DOHH2 (cell line): Measurements from ENCODE around the gene OLFML1.

ENCODE experiments used
- H3F3A ChIP-seq: fragments of 200-600 bp; sonication (generic), shearing (Covaris generic); 2 replicates; pipeline ENCODE4 v1.6.0; 2016; ENCODE audit warnings: antibody characterized with exemption, mild to moderate bottlenecking; ENCODE audit not compliant: control insufficient read depth, insufficient read depth
- H3K27ac ChIP-seq: fragments of 200-600 bp; sonication (generic); 2 replicates; pipeline ENCODE4 v1.5.1; 2014; ENCODE audit warnings: low read depth, mild to moderate bottlenecking, low read length, moderate library complexity
- H3K27me3 ChIP-seq: fragments of 200-600 bp; sonication (generic); 2 replicates; pipeline ENCODE4 v1.6.1; 2014; ENCODE audit warnings: mild to moderate bottlenecking, low read length, mixed read lengths; ENCODE audit not compliant: control insufficient read depth
- H3K36me3 ChIP-seq: fragments of 200-600 bp; sonication (generic); 2 replicates; pipeline ENCODE4 v1.6.1; 2014; ENCODE audit warnings: mild to moderate bottlenecking, low read length, moderate library complexity, mixed read lengths; ENCODE audit not compliant: control insufficient read depth
- H3K4me1 ChIP-seq: fragments of 200-600 bp; sonication (generic); 2 replicates; pipeline ENCODE4 v1.6.1; 2014; ENCODE audit warnings: mild to moderate bottlenecking, low read length, mixed read lengths; ENCODE audit not compliant: control insufficient read depth
- H3K4me2 ChIP-seq: fragments of 200-600 bp; sonication (generic); 2 replicates; pipeline ENCODE4 v1.6.0; 2014; ENCODE audit warnings: mild to moderate bottlenecking, low read length, moderate library complexity
- H3K4me3 ChIP-seq: fragments of 200-600 bp; sonication (generic); 2 replicates; pipeline ENCODE4 v1.5.1; 2014; ENCODE audit warnings: mild to moderate bottlenecking, low read length, mixed read lengths
- H3K79me2 ChIP-seq: fragments of 200-600 bp; sonication (generic); 2 replicates; pipeline ENCODE4 v1.6.1; 2014; ENCODE audit warnings: mild to moderate bottlenecking, low read length, mixed read lengths; ENCODE audit not compliant: control insufficient read depth
- H3K9me2 ChIP-seq: fragments of 200-600 bp; sonication (generic); replicated peaks from 2 replicates; pipeline ENCODE4 v1.6.1; 2014; ENCODE audit warnings: mild to moderate bottlenecking, low read length, mixed read lengths; ENCODE audit not compliant: control insufficient read depth
- H3K9me3 ChIP-seq: fragments of 200-600 bp; sonication (generic); 2 replicates; pipeline ENCODE4 v1.6.1; 2014; ENCODE audit warnings: antibody characterized with exemption, low read length, mixed read lengths; ENCODE audit not compliant: control insufficient read depth, insufficient read depth
- H4K20me1 ChIP-seq: fragments of 200-600 bp; sonication (generic); 2 replicates; pipeline ENCODE4 v1.6.0; 2014; ENCODE audit warnings: low read depth, mild to moderate bottlenecking, antibody characterized with exemption, low read length, moderate library complexity; ENCODE audit not compliant: control insufficient read depth, insufficient read depth
- CTCF ChIP-seq: fragments of 200-600 bp; sonication (generic); IDR thresholded peaks from one replicate; pipeline ENCODE4 v1.5.1; 2014; ENCODE audit warnings: antibody characterized with exemption, mild to moderate bottlenecking, low read depth, low read length; ENCODE audit not compliant: poor library complexity, severe bottlenecking
- EZH2phosphoT487 ChIP-seq: fragments of 200-600 bp; sonication (generic); IDR thresholded peaks from 2 replicates; pipeline ENCODE4 v1.6.1; 2017; ENCODE audit warnings: borderline replicate concordance, mild to moderate bottlenecking, antibody characterized with exemption, low read length, moderate library complexity, mixed read lengths

Gene OLFML1

GRCh38 chr11:7548659-7549274 is 63.5 kb downstream of the OLFML1 start:
- Histone ChIP-seq H3K4me1 (no peaks in the 10 kb centered on the region), H3K27me3 (no peaks in the 10 kb centered on the region), H3K36me3 (peaks cover 5% of the 10 kb centered on the region; the same call in 1 of the 2 replicates), H4K20me1 (no peaks in the 10 kb centered on the region), H3K9me3 (no peaks in the 10 kb centered on the region), H3K27ac (no peak overlapping the region), H3K4me2 (no peak overlapping the region), H3K9me2 (no peaks in the 10 kb centered on the region), H3F3A (no peaks in the 10 kb centered on the region), H3K4me3 (no peak overlapping the region), H3K79me2 (no peaks in the 10 kb centered on the region)
- TF ChIP-seq CTCF, result peak; percentile 79
- TF ChIP-seq EZH2phosphoT487, result no peak

DNA sequence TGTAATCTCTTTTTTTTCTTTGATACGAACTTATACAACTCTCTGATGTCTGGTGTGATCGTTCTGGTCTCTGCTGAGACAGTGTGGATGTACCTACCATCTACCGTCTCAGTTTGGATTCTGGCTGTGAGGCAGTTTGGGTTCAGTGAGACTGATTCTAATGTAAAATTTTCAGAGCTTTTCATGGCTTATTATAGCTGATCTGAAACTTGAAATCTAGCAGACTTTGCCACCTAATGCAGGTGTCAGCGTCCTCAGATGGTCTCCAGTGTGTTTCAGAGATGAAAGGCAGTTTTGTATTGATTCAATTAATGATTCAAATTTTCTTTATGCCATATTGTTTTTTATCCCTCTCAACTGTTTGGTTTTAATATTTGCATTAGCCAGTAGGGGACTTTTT is 64.4 kb downstream of the OLFML1 start:
- H3F3A ChIP-seq, result no peaks in the 10 kb centered on the region
- H3K9me2 ChIP-seq, result no peaks in the 10 kb centered on the region
- no peaks in the 10 kb centered on the region for H3K27me3 ChIP-seq
- peaks cover 5% of the 10 kb centered on the region; the same call in 1 of the 2 replicates for H3K36me3 ChIP-seq
- TF ChIP-seq EZH2phosphoT487, result no peak
- TF ChIP-seq CTCF, result no peak
- no peaks in the 10 kb centered on the region for H3K4me1 ChIP-seq
- H3K27ac ChIP-seq, result no peak overlapping the region
- H3K4me3 ChIP-seq, result no peak overlapping the region
- H3K79me2 ChIP-seq, result no peaks in the 10 kb centered on the region
- H4K20me1 ChIP-seq, result no peaks in the 10 kb centered on the region
- H3K9me3 ChIP-seq, result no peaks in the 10 kb centered on the region
- no peak overlapping the region for H3K4me2 ChIP-seq

GRCh38 chr11:7551571-7551970 is 66.3 kb downstream of the OLFML1 start:
- TF ChIP-seq CTCF (no peak), EZH2phosphoT487 (no peak)
- H4K20me1 ChIP-seq, result no peaks in the 10 kb centered on the region
- no peaks in the 10 kb centered on the region for H3K4me1 ChIP-seq
- peaks cover 5% of the 10 kb centered on the region; the same call in 1 of the 2 replicates for H3K36me3 ChIP-seq
- no peak overlapping the region for H3K27ac ChIP-seq
- H3K27me3 ChIP-seq, result no peaks in the 10 kb centered on the region
- no peak overlapping the region for H3K4me3 ChIP-seq
- no peaks in the 10 kb centered on the region for H3K79me2 ChIP-seq
- no peaks in the 10 kb centered on the region for H3F3A ChIP-seq
- no peaks in the 10 kb centered on the region for H3K9me3 ChIP-seq
- H3K9me2 ChIP-seq, result no peaks in the 10 kb centered on the region
- no peak overlapping the region for H3K4me2 ChIP-seq
